ENCODE measurements around the gene VIPR1. TPM values are rescaled to one million over a fixed set of nuclear protein-coding genes. Genes with fewer than 3 reads are reported as not detected.
A peak's percentile ranks its signal among the peaks of the same experiment; 100 is the strongest.

VIPR1 gene
- total and polyA plus RNA-seq, 4 donors = 3.2 to 14.0 (median 9.6) TPM

GRCh38 chr3:42476225-42477125, 26.0 kb upstream of the VIPR1 start:
- H3K27ac ChIP-seq (ENCODE audit: low read depth in 1 of 2, low read length in 2 of 2) = no peak overlapping the region
- H3K27me3 ChIP-seq (ENCODE audit: control insufficient read depth in 1 of 2, insufficient read depth in 2 of 2, low read length in 1 of 2) = no peaks in the 10 kb centered on the region
- 40 to 43% methylated on average over 8 of the region's 8 CpGs for WGBS, 2 donors
- peak in 1 of 2 donors; percentile 86 for DNase-seq
- peak; percentile 53 for ATAC-seq (ENCODE audit: low FRiP score)
- intact Hi-C loops (cut with DNase I) = no loop called here
- H3K36me3 ChIP-seq (ENCODE audit: control insufficient read depth in 1 of 2, insufficient read depth in 2 of 2, low read length in 1 of 2) = no peaks in the 10 kb centered on the region
- H3K9me3 ChIP-seq (ENCODE audit: control insufficient read depth, low read length) = peaks cover 2% of the 10 kb centered on the region
- no peak overlapping the region for H3K4me3 ChIP-seq (ENCODE audit: low read length in 2 of 2)
- no peaks in the 10 kb centered on the region for H3K4me1 ChIP-seq (ENCODE audit: control insufficient read depth in 1 of 2, insufficient read depth in 2 of 2, low read length in 2 of 2)

- intact Hi-C loops (cut with DNase I) = no loop called here
- peaks cover 2% of the 10 kb centered on the region for H3K9me3 ChIP-seq (ENCODE audit: control insufficient read depth, low read length)
- no peaks in the 10 kb centered on the region for H3K27me3 ChIP-seq (ENCODE audit: control insufficient read depth in 1 of 2, insufficient read depth in 2 of 2, low read length in 1 of 2)
- 93 to 96% methylated on average over 2 of the region's 2 CpGs for WGBS, 2 donors
- no peaks in the 10 kb centered on the region for H3K4me1 ChIP-seq (ENCODE audit: control insufficient read depth in 1 of 2, insufficient read depth in 2 of 2, low read length in 2 of 2)
- no peak for ATAC-seq (ENCODE audit: low FRiP score)
- H3K27ac ChIP-seq (ENCODE audit: low read depth in 1 of 2, low read length in 2 of 2) = no peak overlapping the region
- no peak overlapping the region for H3K4me3 ChIP-seq (ENCODE audit: low read length in 2 of 2)
- DNase-seq = no peak
- H3K36me3 ChIP-seq (ENCODE audit: control insufficient read depth in 1 of 2, insufficient read depth in 2 of 2, low read length in 1 of 2) = no peaks in the 10 kb centered on the region
Observed at GRCh38 chr3:42477696-42478095, 24.7 kb upstream of the VIPR1 start.

GRCh38 chr3:42478830-42479229, 23.6 kb upstream of the VIPR1 start:
- intact Hi-C loops (cut with DNase I) = no loop called here
- Histone ChIP-seq H3K9me3 (ENCODE audit: control insufficient read depth, low read length) (peaks cover 2% of the 10 kb centered on the region), H3K4me3 (ENCODE audit: low read length in 2 of 2) (no peak overlapping the region), H3K27me3 (ENCODE audit: control insufficient read depth in 1 of 2, insufficient read depth in 2 of 2, low read length in 1 of 2) (no peaks in the 10 kb centered on the region), H3K4me1 (ENCODE audit: control insufficient read depth in 1 of 2, insufficient read depth in 2 of 2, low read length in 2 of 2) (no peaks in the 10 kb centered on the region), H3K27ac (ENCODE audit: low read depth in 1 of 2, low read length in 2 of 2) (no peak overlapping the region), H3K36me3 (ENCODE audit: control insufficient read depth in 1 of 2, insufficient read depth in 2 of 2, low read length in 1 of 2) (no peaks in the 10 kb centered on the region)
- 35 to 57% methylated on average over 2 of the region's 2 CpGs for whole genome bisulfite sequencing, 2 donors
- no peak for DNase-seq
- ATAC-seq (ENCODE audit: low FRiP score) = no peak

GRCh38 chr3:42486814-42487565, 15.5 kb upstream of the VIPR1 start:
- WGBS, 2 donors = 91 to 92% methylated on average over 2 of the region's 2 CpGs
- DNase-seq (no peak), ATAC-seq (ENCODE audit: low FRiP score) (no peak)
- Histone ChIP-seq H3K36me3 (ENCODE audit: control insufficient read depth in 1 of 2, insufficient read depth in 2 of 2, low read length in 1 of 2) (no peaks in the 10 kb centered on the region), H3K4me1 (ENCODE audit: control insufficient read depth in 1 of 2, insufficient read depth in 2 of 2, low read length in 2 of 2) (peaks cover 3% of the 10 kb centered on the region in 2 donors), H3K4me3 (ENCODE audit: low read length in 2 of 2) (no peak overlapping the region), H3K27ac (ENCODE audit: low read depth in 1 of 2, low read length in 2 of 2) (no peak overlapping the region), H3K27me3 (ENCODE audit: control insufficient read depth in 1 of 2, insufficient read depth in 2 of 2, low read length in 1 of 2) (no peaks in the 10 kb centered on the region), H3K9me3 (ENCODE audit: control insufficient read depth, low read length) (no peaks in the 10 kb centered on the region)
- intact Hi-C loops (cut with DNase I) = no loop called here

GRCh38 chr3:42488687-42489086, 13.8 kb upstream of the VIPR1 start:
- no peak for DNase-seq
- Histone ChIP-seq H3K36me3 (ENCODE audit: control insufficient read depth in 1 of 2, insufficient read depth in 2 of 2, low read length in 1 of 2) (no peaks in the 10 kb centered on the region), H3K9me3 (ENCODE audit: control insufficient read depth, low read length) (no peaks in the 10 kb centered on the region), H3K4me1 (ENCODE audit: control insufficient read depth in 1 of 2, insufficient read depth in 2 of 2, low read length in 2 of 2) (peaks cover 3% of the 10 kb centered on the region in 2 donors), H3K4me3 (ENCODE audit: low read length in 2 of 2) (no peak overlapping the region), H3K27me3 (ENCODE audit: control insufficient read depth in 1 of 2, insufficient read depth in 2 of 2, low read length in 1 of 2) (no peaks in the 10 kb centered on the region), H3K27ac (ENCODE audit: low read depth in 1 of 2, low read length in 2 of 2) (no peak overlapping the region)
- WGBS, 2 donors = 92 to 96% methylated on average over 4 of the region's 4 CpGs
- intact Hi-C loops (cut with DNase I) = no loop called here
- no peak for ATAC-seq (ENCODE audit: low FRiP score)

- Histone ChIP-seq H3K4me1 (ENCODE audit: control insufficient read depth in 1 of 2, insufficient read depth in 2 of 2, low read length in 2 of 2) (peaks cover 3% of the 10 kb centered on the region in 2 donors), H3K27me3 (ENCODE audit: control insufficient read depth in 1 of 2, insufficient read depth in 2 of 2, low read length in 1 of 2) (no peaks in the 10 kb centered on the region), H3K4me3 (ENCODE audit: low read length in 2 of 2) (no peak overlapping the region), H3K9me3 (ENCODE audit: control insufficient read depth, low read length) (no peaks in the 10 kb centered on the region), H3K36me3 (ENCODE audit: control insufficient read depth in 1 of 2, insufficient read depth in 2 of 2, low read length in 1 of 2) (no peaks in the 10 kb centered on the region), H3K27ac (ENCODE audit: low read depth in 1 of 2, low read length in 2 of 2) (peak overlapping the region; percentile 6 to 20)
- intact Hi-C loops (cut with DNase I) = no loop called here
- DNase-seq (no peak), ATAC-seq (ENCODE audit: low FRiP score) (no peak)
- 95% methylated on average over 10 of the region's 10 CpGs for WGBS, 2 donors
Observed at GRCh38 chr3:42489116-42489936, 13.1 kb upstream of the VIPR1 start.

- no peak overlapping the region for H3K4me3 ChIP-seq (ENCODE audit: low read length in 2 of 2)
- no peaks in the 10 kb centered on the region for H3K27me3 ChIP-seq (ENCODE audit: control insufficient read depth in 1 of 2, insufficient read depth in 2 of 2, low read length in 1 of 2)
- no peak for DNase-seq
- no peaks in the 10 kb centered on the region for H3K36me3 ChIP-seq (ENCODE audit: control insufficient read depth in 1 of 2, insufficient read depth in 2 of 2, low read length in 1 of 2)
- intact Hi-C loops (cut with DNase I) = no loop called here
- no peaks in the 10 kb centered on the region for H3K9me3 ChIP-seq (ENCODE audit: control insufficient read depth, low read length)
- ATAC-seq (ENCODE audit: low FRiP score) = no peak
- 86 to 91% methylated on average over 3 of the region's 3 CpGs for WGBS, 2 donors
- H3K27ac ChIP-seq (ENCODE audit: low read depth in 1 of 2, low read length in 2 of 2) = peak overlapping the region; percentile 20 to 69
- peaks cover 3% of the 10 kb centered on the region in 2 donors for H3K4me1 ChIP-seq (ENCODE audit: control insufficient read depth in 1 of 2, insufficient read depth in 2 of 2, low read length in 2 of 2)
Observed at GRCh38 chr3:42489937-42490227, 12.6 kb upstream of the VIPR1 start.

- H3K27ac ChIP-seq (ENCODE audit: low read depth in 1 of 2, low read length in 2 of 2) = peak overlapping the region; percentile 64 to 69
- peaks cover 3% of the 10 kb centered on the region in 2 donors for H3K4me1 ChIP-seq (ENCODE audit: control insufficient read depth in 1 of 2, insufficient read depth in 2 of 2, low read length in 2 of 2)
Observed at GRCh38 chr3:42490243-42490642, 12.2 kb upstream of the VIPR1 start.

More at GRCh38 chr3:42490243-42490642, 12.2 kb upstream of the VIPR1 start:
- H3K36me3 ChIP-seq (ENCODE audit: control insufficient read depth in 1 of 2, insufficient read depth in 2 of 2, low read length in 1 of 2) = no peaks in the 10 kb centered on the region
- WGBS, 2 donors = 14 to 23% methylated on average over 5 of the region's 5 CpGs
- no peaks in the 10 kb centered on the region for H3K27me3 ChIP-seq (ENCODE audit: control insufficient read depth in 1 of 2, insufficient read depth in 2 of 2, low read length in 1 of 2)
- no peaks in the 10 kb centered on the region for H3K9me3 ChIP-seq (ENCODE audit: control insufficient read depth, low read length)
- H3K4me3 ChIP-seq (ENCODE audit: low read length in 2 of 2) = no peak overlapping the region
- ATAC-seq (ENCODE audit: low FRiP score) = peak; percentile 75
- DNase-seq = peak; percentile 86 to 91
- intact Hi-C loops (cut with DNase I) = no loop called here
